GM18861 (cell line): ENCODE data around the gene PEX10.
"Not testable (repeated sequence)": the region's sequence is repeated elsewhere in the genome, so short reads cannot be mapped to it uniquely, and the experiment has no call there.

Experiments
- ATAC-seq: cut with Tn5 transposase; IDR thresholded peaks from one replicate; pipeline ENCODE4 v1.9.1; 2021; ENCODE audit not compliant: unreplicated experiment

Gene PEX10

GRCh38 chr1:2443277-2444137, 31.1 kb upstream of the PEX10 start:
- no peak for ATAC-seq

GRCh38 chr1:2442661-2443060, 30.3 kb upstream of the PEX10 start:
- ATAC-seq: no peak

DNA sequence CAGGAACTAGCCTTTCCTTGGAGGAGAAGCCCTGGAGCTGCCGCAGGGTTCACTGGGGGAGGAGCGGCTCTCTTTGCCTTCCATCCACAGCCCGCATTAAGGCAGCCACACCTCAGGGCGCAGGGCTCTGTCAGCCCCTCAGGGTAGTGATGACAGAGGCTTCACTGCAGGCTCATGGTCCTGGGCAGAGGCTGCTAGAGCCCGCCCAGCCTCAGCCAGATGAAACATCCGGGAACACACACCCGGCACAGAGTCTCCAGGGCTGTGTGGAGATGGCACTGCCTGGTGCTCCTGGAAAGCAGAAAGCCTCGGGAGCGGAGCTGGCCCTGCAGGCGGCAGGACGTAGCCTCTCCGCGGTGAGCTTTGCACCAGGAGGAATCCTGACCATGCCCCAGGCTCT, 29.4 kb upstream of the PEX10 start:
- ATAC-seq: no peak

DNA sequence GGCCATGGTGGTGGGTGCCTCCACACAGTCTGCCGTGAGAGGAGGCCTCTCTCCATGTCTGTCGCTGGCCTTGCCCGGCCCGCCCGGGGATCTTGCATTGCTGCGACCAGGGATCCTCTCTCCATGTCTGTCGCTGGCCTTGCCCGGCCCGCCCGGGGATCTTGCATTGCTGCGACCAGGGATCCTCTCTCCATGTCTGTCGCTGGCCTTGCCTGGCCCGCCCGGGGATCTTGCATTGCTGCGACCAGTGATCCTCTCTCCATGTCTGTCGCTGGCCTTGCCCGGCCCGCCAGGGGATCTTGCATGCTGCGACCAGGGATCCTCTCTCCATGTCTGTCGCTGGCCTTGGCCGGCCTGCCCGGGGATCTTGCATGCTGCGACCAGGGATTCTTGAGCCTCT, 28.0 kb upstream of the PEX10 start:
- ATAC-seq: not testable (repeated sequence)

GRCh38 chr1:2439369-2439768, 27.0 kb upstream of the PEX10 start:
- ATAC-seq: no peak

DNA sequence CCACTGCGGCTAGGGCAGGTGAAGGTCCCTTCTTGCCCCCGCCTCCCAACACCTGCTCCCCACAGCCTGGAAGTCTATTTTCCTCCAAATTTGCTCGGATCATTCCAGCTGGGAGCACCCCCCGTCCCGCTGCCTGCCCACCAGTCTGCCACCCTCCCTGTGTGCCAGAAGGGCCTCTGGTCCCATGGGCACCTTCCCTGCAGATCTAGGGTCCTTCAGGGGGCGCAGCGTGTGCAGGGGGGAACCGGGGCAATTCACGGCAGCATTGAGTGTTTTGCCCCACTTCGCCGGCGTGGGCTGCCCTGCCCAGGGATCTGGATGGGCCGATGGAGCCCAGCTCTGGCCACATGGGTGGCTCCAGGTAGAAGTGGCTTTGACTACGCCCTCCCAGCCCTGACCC, 26.3 kb upstream of the PEX10 start:
- ATAC-seq: no peak

GRCh38 chr1:2438038-2438437, 25.7 kb upstream of the PEX10 start:
- no peak for ATAC-seq

DNA sequence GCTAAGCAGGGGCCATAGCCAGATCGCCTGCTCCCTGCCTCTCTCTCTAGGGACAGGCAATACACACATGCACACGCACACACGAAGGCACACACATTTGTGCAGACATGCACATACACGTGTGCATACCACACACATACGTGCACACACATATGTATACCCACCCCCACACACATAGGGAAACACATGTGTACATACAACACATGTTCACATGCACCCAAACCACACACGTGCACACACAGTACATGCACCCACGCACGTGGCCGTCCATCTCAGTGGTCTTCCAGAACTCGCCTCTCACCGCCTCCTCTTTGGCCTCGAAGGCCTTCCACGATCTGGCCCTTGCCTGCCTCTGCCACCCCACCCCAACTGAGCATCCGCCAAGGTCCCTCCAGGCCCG, 25.3 kb upstream of the PEX10 start:
- no peak for ATAC-seq

GRCh38 chr1:2436876-2437275, 24.5 kb upstream of the PEX10 start:
- ATAC-seq: no peak

DNA sequence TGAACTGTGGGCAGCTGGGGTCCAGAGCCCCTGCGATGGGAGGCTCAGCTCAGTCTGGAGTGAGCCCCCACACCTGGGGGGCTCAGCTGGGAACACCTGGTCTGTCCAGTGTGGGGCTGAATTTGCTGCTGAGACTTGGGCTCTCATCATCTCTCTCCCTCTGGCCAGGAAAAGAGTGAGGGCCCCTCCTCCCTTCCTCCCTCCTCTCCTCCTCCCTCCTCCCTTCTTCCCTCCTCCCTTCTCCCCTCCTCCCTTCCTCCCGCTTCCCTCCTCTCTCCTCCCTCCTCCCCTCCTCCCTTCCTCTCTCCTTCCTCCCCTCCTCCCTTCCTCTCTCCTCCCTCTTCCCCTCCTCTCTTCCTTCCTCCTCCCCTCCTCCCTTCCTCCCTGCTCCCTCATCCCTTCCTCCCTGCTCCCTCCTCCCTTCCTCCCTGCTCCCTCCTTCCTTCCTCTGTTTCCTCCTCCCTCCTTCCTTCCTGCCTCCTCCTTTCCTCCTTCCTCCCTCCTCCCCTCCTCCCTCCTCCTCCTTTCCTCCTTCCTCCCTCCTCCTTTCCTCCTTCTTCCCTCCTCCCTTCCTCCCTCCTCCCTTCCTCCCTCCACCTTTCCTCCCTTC, 23.5 kb upstream of the PEX10 start:
- no peak for ATAC-seq

DNA sequence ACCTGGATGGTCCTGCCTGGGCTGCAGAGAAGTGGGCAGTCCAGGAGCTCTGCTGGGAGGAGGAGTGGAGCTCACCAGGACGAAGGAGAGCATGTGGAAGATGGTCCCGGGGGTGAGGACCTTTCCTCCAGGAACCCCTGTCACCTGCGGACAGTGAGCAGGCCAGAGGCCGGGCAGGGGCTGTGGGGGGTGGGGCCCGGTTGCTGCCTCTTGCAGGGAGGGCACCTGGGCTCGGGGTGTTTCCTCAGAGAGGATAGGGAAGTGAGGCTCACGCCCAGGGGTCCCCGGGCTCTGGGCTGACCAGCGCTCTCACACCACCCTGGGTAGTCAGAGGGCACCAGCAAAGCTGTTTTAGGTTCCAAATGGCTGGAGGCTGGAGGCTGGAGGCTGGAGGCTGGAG, 22.7 kb upstream of the PEX10 start:
- ATAC-seq: no peak

- no peak for ATAC-seq
These were observed 21.7 kb upstream of the PEX10 start for GRCh38 chr1:2433936-2434655.

GRCh38 chr1:2433196-2433595, 20.8 kb upstream of the PEX10 start:
- no peak for ATAC-seq

DNA sequence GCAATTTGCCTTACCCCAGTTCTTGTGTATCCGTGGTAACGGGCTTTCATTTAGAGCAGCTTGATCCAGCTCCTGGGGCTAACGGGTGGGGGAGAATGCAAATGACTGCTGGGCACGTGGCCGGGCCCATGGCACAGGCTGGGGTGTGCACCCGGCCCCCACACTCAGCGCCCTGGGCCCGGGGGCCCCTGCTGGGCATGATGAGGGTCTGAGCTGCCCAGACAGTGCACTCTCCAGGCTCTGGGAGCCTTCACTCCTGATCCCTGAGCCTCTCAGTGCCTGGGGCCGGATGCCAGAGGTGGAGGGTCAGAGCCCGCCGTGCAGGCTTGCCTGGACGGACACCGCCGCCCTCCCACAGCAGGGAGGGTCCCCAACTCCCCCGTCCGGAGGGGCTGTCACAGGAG, 20.1 kb upstream of the PEX10 start:
- ATAC-seq: no peak

DNA sequence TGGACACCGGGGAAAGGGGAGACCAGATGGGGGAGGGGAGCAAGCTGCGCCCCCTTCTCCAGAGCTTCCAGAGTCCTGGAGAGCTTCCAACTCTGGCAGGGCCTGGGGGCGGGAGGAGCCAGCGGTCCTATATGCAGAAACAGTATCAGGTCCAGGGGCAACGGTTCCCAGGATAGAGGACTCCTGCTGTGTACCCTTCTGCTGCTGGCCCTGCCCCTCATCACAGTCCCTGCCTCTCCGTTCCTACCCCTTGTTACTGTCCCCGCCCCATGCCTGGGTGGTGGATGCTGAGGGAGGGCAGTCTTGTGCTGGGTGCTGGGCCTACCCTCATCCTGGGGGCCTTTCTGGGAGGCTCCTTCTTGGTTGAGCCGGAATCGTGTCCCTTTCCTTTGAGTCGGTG, 19.2 kb upstream of the PEX10 start:
- ATAC-seq: no peak

DNA sequence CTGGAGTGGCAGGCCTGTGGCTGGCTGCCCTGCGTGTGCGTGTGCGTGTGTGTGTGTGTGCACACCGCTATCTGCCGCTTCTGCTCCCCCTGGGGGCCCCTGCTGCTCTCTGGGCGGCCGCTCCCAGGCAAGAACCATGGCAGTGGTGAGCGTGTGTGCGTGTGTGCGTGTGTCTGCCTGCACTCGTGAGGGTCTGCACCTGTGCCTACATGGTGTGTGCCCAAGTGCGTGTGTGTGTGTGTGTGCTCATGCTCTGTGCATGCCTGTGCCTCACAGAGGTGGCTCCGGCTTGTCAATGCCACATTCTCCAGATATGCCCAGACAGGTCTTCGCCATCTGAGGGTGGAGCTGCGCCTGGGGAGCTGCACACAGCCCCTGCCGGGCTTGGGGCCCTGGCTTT, 18.7 kb upstream of the PEX10 start:
- no peak for ATAC-seq

DNA sequence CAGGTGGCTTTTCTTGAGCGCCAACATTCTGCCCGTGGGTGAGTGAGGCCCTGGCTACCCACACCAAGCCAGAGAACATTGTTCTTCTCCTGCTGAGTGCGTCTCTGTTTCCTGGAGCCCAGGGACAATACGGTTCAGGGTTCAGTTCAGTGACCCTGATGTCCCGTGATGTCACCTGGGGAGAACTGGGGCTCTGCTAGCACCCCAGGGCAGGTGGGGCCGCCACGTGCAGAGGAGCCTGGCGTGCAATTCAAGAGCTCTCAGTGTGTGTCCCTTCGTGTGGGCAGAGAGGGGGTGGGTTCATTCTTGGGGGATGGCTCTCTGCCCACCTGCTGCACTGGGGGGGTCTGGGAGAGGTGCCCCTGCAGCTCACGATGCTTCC, 18.2 kb upstream of the PEX10 start:
- no peak for ATAC-seq

GRCh38 chr1:2429780-2430591, 17.6 kb upstream of the PEX10 start:
- ATAC-seq: no peak

GRCh38 chr1:2428490-2428889, 16.1 kb upstream of the PEX10 start:
- no peak for ATAC-seq

GRCh38 chr1:2427976-2428375, 15.6 kb upstream of the PEX10 start:
- ATAC-seq: no peak

DNA sequence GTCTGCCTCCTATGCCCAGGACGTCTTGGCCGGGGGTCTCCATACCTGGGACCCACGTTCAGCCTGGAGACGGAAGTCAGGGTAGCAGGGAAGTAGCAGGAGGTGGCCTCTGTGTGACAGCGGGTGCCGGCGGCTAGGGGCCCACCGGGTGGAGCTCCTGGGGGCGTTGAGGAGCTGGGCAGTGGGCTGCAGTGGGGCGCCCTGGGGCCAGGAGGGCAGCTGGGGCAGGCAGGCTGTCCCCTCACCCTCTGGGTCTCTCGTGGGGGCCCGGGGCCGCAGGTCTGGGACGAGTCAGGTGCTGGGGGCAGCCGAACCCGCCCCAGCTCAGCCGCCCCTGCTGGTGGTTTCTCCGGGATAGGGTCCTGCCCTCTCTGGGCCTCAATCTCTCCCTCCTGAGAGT, 14.7 kb upstream of the PEX10 start:
- ATAC-seq: no peak
